NT2/D1 (cell line): ENCODE measurements around the gene TMEM114.

Source experiments
- SUZ12 ChIP-seq: IDR thresholded peaks from 2 replicates; pipeline ENCODE4 v1.6.1; 2011; ENCODE audit not compliant: insufficient read length, insufficient read depth; ENCODE audit errors: extremely low read depth
- YY1 ChIP-seq: IDR thresholded peaks from 2 replicates; pipeline ENCODE4 v1.6.1; 2011; ENCODE audit not compliant: insufficient read length, insufficient read depth
- ZNF274 ChIP-seq: IDR thresholded peaks from 2 replicates; pipeline ENCODE4 v1.6.1; 2011; ENCODE audit warnings: mild to moderate bottlenecking, low read depth, low read length

GRCh38 chr16:8523932-8524331 is 66.4 kb downstream of the TMEM114 start:
- TF ChIP-seq SUZ12 (no peak), ZNF274 (no peak), YY1 (no peak)
